ENCODE results near the gene OR52H1.

- no peak for TF ChIP-seq ZNF629 (tag by site-specific recombination; IDR thresholded peaks at IDR 0.05)
- no peak for TF ChIP-seq REST (tag by site-specific recombination; IDR thresholded peaks at IDR 0.05)
- no peak for TF ChIP-seq ZNF16 (tag by site-specific recombination; IDR thresholded peaks at IDR 0.05; ENCODE audit: low read depth)
- TF ChIP-seq SP2 (tag by site-specific recombination; IDR thresholded peaks at IDR 0.05), result no peak
- TF ChIP-seq, protein P1, sequence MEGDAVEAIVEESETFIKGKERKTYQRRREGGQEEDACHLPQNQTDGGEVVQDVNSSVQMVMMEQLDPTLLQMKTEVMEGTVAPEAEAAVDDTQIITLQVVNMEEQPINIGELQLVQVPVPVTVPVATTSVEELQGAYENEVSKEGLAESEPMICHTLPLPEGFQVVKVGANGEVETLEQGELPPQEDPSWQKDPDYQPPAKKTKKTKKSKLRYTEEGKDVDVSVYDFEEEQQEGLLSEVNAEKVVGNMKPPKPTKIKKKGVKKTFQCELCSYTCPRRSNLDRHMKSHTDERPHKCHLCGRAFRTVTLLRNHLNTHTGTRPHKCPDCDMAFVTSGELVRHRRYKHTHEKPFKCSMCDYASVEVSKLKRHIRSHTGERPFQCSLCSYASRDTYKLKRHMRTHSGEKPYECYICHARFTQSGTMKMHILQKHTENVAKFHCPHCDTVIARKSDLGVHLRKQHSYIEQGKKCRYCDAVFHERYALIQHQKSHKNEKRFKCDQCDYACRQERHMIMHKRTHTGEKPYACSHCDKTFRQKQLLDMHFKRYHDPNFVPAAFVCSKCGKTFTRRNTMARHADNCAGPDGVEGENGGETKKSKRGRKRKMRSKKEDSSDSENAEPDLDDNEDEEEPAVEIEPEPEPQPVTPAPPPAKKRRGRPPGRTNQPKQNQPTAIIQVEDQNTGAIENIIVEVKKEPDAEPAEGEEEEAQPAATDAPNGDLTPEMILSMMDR (tag by site-specific recombination; IDR thresholded peaks at IDR 0.05), result no peak
- TF ChIP-seq ZNF544 (tag by site-specific recombination; IDR thresholded peaks at IDR 0.05), result no peak
- TF ChIP-seq ZNF785 (tag by site-specific recombination; IDR thresholded peaks at IDR 0.05), result no peak
- TF ChIP-seq ZBTB26 (tag by site-specific recombination; optimal IDR thresholded peaks at IDR 0.05), result no peak
- TF ChIP-seq ZNF121 (tag by site-specific recombination; IDR thresholded peaks at IDR 0.05), result no peak
- no peak for TF ChIP-seq ZNF112 (tag by site-specific recombination; IDR thresholded peaks at IDR 0.05)
These were observed 14.3 kb downstream of the OR52H1 start for GRCh38 chr11:5534046-5534445.
